Measurements from ENCODE around the gene SPCS2.

Gene SPCS2

GRCh38 chr11:74948898-74949752, at the start of gene SPCS2, which contains the start of gene XRRA1:
Gene SPCS2, plus strand, starts transcription at chr11:74949266. Its CDS starts 20 bp downstream, at chr11:74949286.
Gene XRRA1, minus strand, starts transcription at chr11:74949091. Its CDS starts 8,213 bp downstream, at chr11:74940878.
- peak; percentile 87 to 93 for DNase-seq (ENCODE audit: low read depth in 2 of 2)

- no peak for DNase-seq (ENCODE audit: low read depth in 2 of 2)
Observed at GRCh38 chr11:74902342-74902741, 46.7 kb upstream of the SPCS2 start.

GRCh38 chr11:74905326-74905725, 43.7 kb upstream of the SPCS2 start:
- no peak for DNase-seq (ENCODE audit: low read depth in 2 of 2)

GRCh38 chr11:74909385-74909784, 39.7 kb upstream of the SPCS2 start:
- DNase-seq (ENCODE audit: low read depth in 2 of 2), result no peak

GRCh38 chr11:74909812-74910211, 39.3 kb upstream of the SPCS2 start:
- DNase-seq (ENCODE audit: low read depth in 2 of 2), result no peak

- no peak for DNase-seq (ENCODE audit: low read depth in 2 of 2)
Observed at GRCh38 chr11:74923125-74923524, 25.9 kb upstream of the SPCS2 start.

- DNase-seq (ENCODE audit: low read depth in 2 of 2), result no peak
Observed at GRCh38 chr11:74925281-74925680, 23.8 kb upstream of the SPCS2 start.

GRCh38 chr11:74926304-74927030, 22.6 kb upstream of the SPCS2 start:
- no peak for DNase-seq (ENCODE audit: low read depth in 2 of 2)

- DNase-seq (ENCODE audit: low read depth in 2 of 2), result no peak
Observed at GRCh38 chr11:74927496-74927895, 21.6 kb upstream of the SPCS2 start.

GRCh38 chr11:74929431-74930363, 19.4 kb upstream of the SPCS2 start:
- peak; percentile 33 to 41 for DNase-seq (ENCODE audit: low read depth in 2 of 2)

- DNase-seq (ENCODE audit: low read depth in 2 of 2), result no peak
Observed at GRCh38 chr11:74932169-74932568, 16.9 kb upstream of the SPCS2 start.

GRCh38 chr11:74932797-74933196, 16.3 kb upstream of the SPCS2 start:
- DNase-seq (ENCODE audit: low read depth in 2 of 2), result no peak

- DNase-seq (ENCODE audit: low read depth in 2 of 2), result no peak
Observed at GRCh38 chr11:74933765-74934164, 15.3 kb upstream of the SPCS2 start.

GRCh38 chr11:74935285-74935684, 13.8 kb upstream of the SPCS2 start:
- no peak for DNase-seq (ENCODE audit: low read depth in 2 of 2)

GRCh38 chr11:74936087-74936486, 13.0 kb upstream of the SPCS2 start:
- no peak for DNase-seq (ENCODE audit: low read depth in 2 of 2)

GRCh38 chr11:74936976-74937375, 12.1 kb upstream of the SPCS2 start:
- DNase-seq (ENCODE audit: low read depth in 2 of 2), result no peak

GRCh38 chr11:74937696-74938475, 11.2 kb upstream of the SPCS2 start:
- no peak for DNase-seq (ENCODE audit: low read depth in 2 of 2)

GRCh38 chr11:74941492-74941891, 7.6 kb upstream of the SPCS2 start:
- no peak for DNase-seq (ENCODE audit: low read depth in 2 of 2)

GRCh38 chr11:74942073-74942759, 6.8 kb upstream of the SPCS2 start:
- DNase-seq (ENCODE audit: low read depth in 2 of 2), result no peak

GRCh38 chr11:74948546-74948897, 544 bp upstream of the SPCS2 start:
- no peak for DNase-seq (ENCODE audit: low read depth in 2 of 2)

- DNase-seq (ENCODE audit: low read depth in 2 of 2), result no peak
Observed at GRCh38 chr11:74949753-74950137, 679 bp downstream of the SPCS2 start.

All from stimulated activated CD4-positive, alpha-beta T cell treated with anti-CD3 and anti-CD28 coated beads, Interleukin-1b, Interleukin-23, amount 100 ng/mL, for 1 hour (primary cell).